Heart left ventricle (tissue), 16 donors: ENCODE data around the gene LUZP2. TPM values are rescaled to one million over a fixed set of nuclear protein-coding genes. Genes with fewer than 3 reads are reported as not detected.

Source experiments
- ATAC-seq, 4 donors: fragments of 200-7000 bp; cut with Tn5 transposase; one replicate each; pipeline ENCODE4 v1.9.1; 2020 to 2022; ENCODE audit warnings: moderate library complexity in 4 of 4, mild to moderate bottlenecking in 3 of 4, moderate number of reproducible peaks in 1 of 4
- DNase-seq, 5 donors: peaks; one replicate each; pipeline ENCODE4 v3.0.0-alpha.2; 2020
- H3K27ac ChIP-seq, 12 donors: fragments of 200-600 bp; sonication (generic) in 4 of 12; one replicate each; pipeline versions ENCODE4 v1.5.0 to v1.8.0; 2016 to 2022; ENCODE audit warnings: mild to moderate bottlenecking in 2 of 12
- H3K27me3 ChIP-seq, 9 donors: fragments of 200-600 bp; sonication (generic) in 2 of 9; one replicate each; pipeline versions ENCODE4 v1.5.1 to v1.8.0; 2016 to 2022; ENCODE audit warnings: mild to moderate bottlenecking in 3 of 9
- H3K36me3 ChIP-seq, 9 donors: fragments of 200-600 bp; sonication (generic) in 2 of 9; one replicate each; pipeline versions ENCODE4 v1.5.0 to v1.8.0; 2018 to 2022; ENCODE audit warnings: mild to moderate bottlenecking in 2 of 9
- H3K4me1 ChIP-seq, 12 donors: fragments of 200-600 bp; sonication (generic) in 4 of 12; one replicate each; pipeline versions ENCODE4 v1.5.0 to v1.8.0; 2016 to 2022; ENCODE audit warnings: mild to moderate bottlenecking in 3 of 12
- H3K4me3 ChIP-seq, 12 donors: fragments of 200-600 bp; sonication (generic) in 4 of 12; one replicate each; pipeline versions ENCODE4 v1.5.0 to v1.8.0; 2017 to 2022; ENCODE audit warnings: mild to moderate bottlenecking in 9 of 12, moderate library complexity in 4 of 12
- H3K9me3 ChIP-seq, 12 donors: fragments of 200-600 bp; sonication (generic) in 4 of 12; one replicate each; pipeline versions ENCODE4 v1.5.0 to v1.8.0; 2016 to 2022; ENCODE audit warnings: mild to moderate bottlenecking in 1 of 12
- CTCF ChIP-seq, 12 donors: fragments of 200-600 bp; sonication (generic) in 4 of 12; IDR thresholded peaks; one replicate each; pipeline versions ENCODE4 v1.5.0 to v1.8.0; 2018 to 2022; ENCODE audit warnings: antibody characterized with exemption in 12 of 12, mild to moderate bottlenecking in 5 of 12
- POLR2A ChIP-seq, 2 donors: fragments of 450-650 bp; IDR thresholded peaks; one replicate each; pipeline ENCODE4 v1.6.1; 2017; ENCODE audit warnings: antibody characterized with exemption in 2 of 2, mild to moderate bottlenecking in 2 of 2, moderate library complexity in 2 of 2
- WGBS, 4 donors: extraction: QIAGEN DNeasy Blood & Tissue Kit in 2 of 4; methylation state at CpG; one replicate each; pipeline versions ENCODE4 v1.1.5 to v1.1.7; 2013 to 2018; 5-methylcytosine and 5-hydroxymethylcytosine counted together
- intact Hi-C, 10 donors: fragments of 100-400 bp; cut with DNase I; formaldehyde crosslinking; loops; one replicate each; pipeline versions ENCODE4 v1.11.1 to v1.14.2; 2022
- polyA plus RNA-seq, 2 donors: library from polyadenylated mRNA; stranded (reverse); fragments of 200-250 nt; gene quantifications; one replicate each; pipeline ENCODE4 v1.2.3, GENCODE V29; 2013
- total RNA-seq, 9 donors: library from RNA; depleted of rRNA in 2 of 9; stranded (reverse); fragments of >200 nt in 2 of 9; fragmentation: NEBNext Ultra II Directional in 3 of 9; extraction: Animal tissue kit (Norgen Biotek cat#: 25700) in 3 of 9; gene quantifications; one replicate each; pipeline versions ENCODE4 v1.1.0 to v1.2.4, GENCODE V29; 2016 to 2023
- donor health status: ischemic (EF 13 %, LVEDD 7.1; RV severe dilation, severe dysfunction).
- donor health status: healthy with polysubstance abuse.
- donor health status: DM: no; HTN: yes; CAD: no.
- donor health status: DM: no; HTN: no; CAD: no.
- donor health status: ischemic (EF 25% LVEDD 6.9; RV normal size, moderate dysfunction).
- donor health status: ischemic (EF 25% LVEDD 5.7; RV mildly dilated, moderate dysfunction).
- donor health status: healthy.
- donor health status: DM: yes; HTN: yes; CAD: no.
- donor health status: ischemic (EF 35%, LVEDD 5.7; RV mildly dilated, moderate dysfunction).
- donor health status: nonischemic (EF 11% LVEDD 7.7; RV severe dilation, severe dysfunction).
- donor health status: DM: yes; HTN: yes; CAD: no.
- donor health status: PGD.
- donor health status: ischemic (EF 29% LVEDD 5.4; RV normal size, mild dysfunction).
- donor health status: nonischemic (EF 23%, LVEDD 6.1; RV moderate dilation, normal function).

The LUZP2 gene
- total and polyA plus RNA-seq, 11 donors = 0.11 to 0.30 (median 0.17) TPM; not detected in 7

- no peak overlapping the region for H3K27ac ChIP-seq
- intact Hi-C loops = no loop called here
- DNase-seq (no peak), ATAC-seq (no peak)
- H3K9me3 ChIP-seq = peaks cover 0 to 3% (median 0%) of the 10 kb centered on the region in 12 donors
- no peak overlapping the region for H3K4me3 ChIP-seq
- TF ChIP-seq CTCF (IDR thresholded peaks at IDR 0.05) (no peak), POLR2A (IDR thresholded peaks at IDR 0.05) (no peak)
- no peaks in the 10 kb centered on the region for H3K27me3 ChIP-seq
- no peaks in the 10 kb centered on the region for H3K36me3 ChIP-seq
- no peaks in the 10 kb centered on the region for H3K4me1 ChIP-seq
- WGBS, 4 donors = 18 to 32% (median 25%) methylated on average over 1 of the region's 1 CpG
Measured at GRCh38 chr11:25037431-25037830, 540.6 kb downstream of the LUZP2 start.

GRCh38 chr11:25038131-25038530, 541.3 kb downstream of the LUZP2 start:
- no peak for TF ChIP-seq POLR2A (IDR thresholded peaks at IDR 0.05)
- TF ChIP-seq CTCF (IDR thresholded peaks at IDR 0.05) = no peak
- peaks cover 0 to 3% (median 0%) of the 10 kb centered on the region in 12 donors for H3K9me3 ChIP-seq
- no peaks in the 10 kb centered on the region for H3K27me3 ChIP-seq
- no peak overlapping the region for H3K27ac ChIP-seq
- no peak for ATAC-seq
- H3K36me3 ChIP-seq = no peaks in the 10 kb centered on the region
- H3K4me3 ChIP-seq = no peak overlapping the region
- no peaks in the 10 kb centered on the region for H3K4me1 ChIP-seq
- no peak for DNase-seq
- intact Hi-C loops = no loop called here

- no peak for TF ChIP-seq POLR2A (IDR thresholded peaks at IDR 0.05)
- TF ChIP-seq CTCF (IDR thresholded peaks at IDR 0.05) = no peak
- H3K27ac ChIP-seq = no peak overlapping the region
- no peaks in the 10 kb centered on the region for H3K4me1 ChIP-seq
- ATAC-seq = peak in 1 of 4 donors; percentile 29
- WGBS, 4 donors = 89 to 95% (median 93%) methylated on average over 2 of the region's 2 CpGs
- H3K9me3 ChIP-seq = peaks cover 0 to 3% (median 0%) of the 10 kb centered on the region in 12 donors
- no peaks in the 10 kb centered on the region for H3K36me3 ChIP-seq
- H3K27me3 ChIP-seq = no peaks in the 10 kb centered on the region
- H3K4me3 ChIP-seq = no peak overlapping the region
- intact Hi-C loops = no loop called here
- DNase-seq = no peak
Measured at GRCh38 chr11:25039165-25039564, 542.3 kb downstream of the LUZP2 start.

GRCh38 chr11:25048632-25049031, 551.8 kb downstream of the LUZP2 start:
- Histone ChIP-seq H3K9me3 (no peaks in the 10 kb centered on the region), H3K4me1 (no peaks in the 10 kb centered on the region), H3K27me3 (no peaks in the 10 kb centered on the region), H3K27ac (no peak overlapping the region), H3K36me3 (no peaks in the 10 kb centered on the region), H3K4me3 (no peak overlapping the region)
- no peak for ATAC-seq
- DNase-seq = no peak
- TF ChIP-seq CTCF (IDR thresholded peaks at IDR 0.05) = no peak
- intact Hi-C loops = no loop called here
- WGBS, 4 donors = 78 to 83% (median 81%) methylated on average over 1 of the region's 1 CpG
